Heart left ventricle (tissue), 16 donors: ENCODE measurements around the gene SORCS2. TPM values are rescaled to one million over a fixed set of nuclear protein-coding genes. Genes with fewer than 3 reads are reported as not detected.

ENCODE experiments used
- ATAC-seq, 4 donors: fragments of 200-7000 bp; cut with Tn5 transposase; one replicate each; pipeline ENCODE4 v1.9.1; 2020 to 2022; ENCODE audit warnings: moderate library complexity in 4 of 4, mild to moderate bottlenecking in 3 of 4, moderate number of reproducible peaks in 1 of 4
- DNase-seq, 5 donors: peaks; one replicate each; pipeline ENCODE4 v3.0.0-alpha.2; 2020
- H3K27ac ChIP-seq, 12 donors: fragments of 200-600 bp; sonication (generic) in 4 of 12; one replicate each; pipeline versions ENCODE4 v1.5.0 to v1.8.0; 2016 to 2022; ENCODE audit warnings: mild to moderate bottlenecking in 2 of 12
- H3K27me3 ChIP-seq, 9 donors: fragments of 200-600 bp; sonication (generic) in 2 of 9; one replicate each; pipeline versions ENCODE4 v1.5.1 to v1.8.0; 2016 to 2022; ENCODE audit warnings: mild to moderate bottlenecking in 3 of 9
- H3K36me3 ChIP-seq, 9 donors: fragments of 200-600 bp; sonication (generic) in 2 of 9; one replicate each; pipeline versions ENCODE4 v1.5.0 to v1.8.0; 2018 to 2022; ENCODE audit warnings: mild to moderate bottlenecking in 2 of 9
- H3K4me1 ChIP-seq, 12 donors: fragments of 200-600 bp; sonication (generic) in 4 of 12; one replicate each; pipeline versions ENCODE4 v1.5.0 to v1.8.0; 2016 to 2022; ENCODE audit warnings: mild to moderate bottlenecking in 3 of 12
- H3K4me3 ChIP-seq, 12 donors: fragments of 200-600 bp; sonication (generic) in 4 of 12; one replicate each; pipeline versions ENCODE4 v1.5.0 to v1.8.0; 2017 to 2022; ENCODE audit warnings: mild to moderate bottlenecking in 9 of 12, moderate library complexity in 4 of 12
- H3K9me3 ChIP-seq, 12 donors: fragments of 200-600 bp; sonication (generic) in 4 of 12; one replicate each; pipeline versions ENCODE4 v1.5.0 to v1.8.0; 2016 to 2022; ENCODE audit warnings: mild to moderate bottlenecking in 1 of 12
- POLR2A ChIP-seq, 2 donors: fragments of 450-650 bp; IDR thresholded peaks; one replicate each; pipeline ENCODE4 v1.6.1; 2017; ENCODE audit warnings: antibody characterized with exemption in 2 of 2, mild to moderate bottlenecking in 2 of 2, moderate library complexity in 2 of 2
- WGBS, 4 donors: extraction: QIAGEN DNeasy Blood & Tissue Kit in 2 of 4; methylation state at CpG; one replicate each; pipeline versions ENCODE4 v1.1.5 to v1.1.7; 2013 to 2018; 5-methylcytosine and 5-hydroxymethylcytosine counted together
- intact Hi-C, 10 donors: fragments of 100-400 bp; cut with DNase I; formaldehyde crosslinking; loops; one replicate each; pipeline versions ENCODE4 v1.11.1 to v1.14.2; 2022
- polyA plus RNA-seq, 2 donors: library from polyadenylated mRNA; stranded (reverse); fragments of 200-250 nt; gene quantifications; one replicate each; pipeline ENCODE4 v1.2.3, GENCODE V29; 2013
- total RNA-seq, 9 donors: library from RNA; depleted of rRNA in 2 of 9; stranded (reverse); fragments of >200 nt in 2 of 9; fragmentation: NEBNext Ultra II Directional in 3 of 9; extraction: Animal tissue kit (Norgen Biotek cat#: 25700) in 3 of 9; gene quantifications; one replicate each; pipeline versions ENCODE4 v1.1.0 to v1.2.4, GENCODE V29; 2016 to 2023
- TF ChIP-seq, protein P1 (sequence below), 12 donors: fragments of 200-600 bp; sonication (generic) in 4 of 12; IDR thresholded peaks; one replicate each; pipeline versions ENCODE4 v1.5.0 to v1.8.0; 2018 to 2022; ENCODE audit warnings: antibody characterized with exemption in 12 of 12, mild to moderate bottlenecking in 5 of 12
- donor health status: ischemic (EF 13 %, LVEDD 7.1; RV severe dilation, severe dysfunction).
- donor health status: healthy with polysubstance abuse.
- donor health status: DM: no; HTN: yes; CAD: no.
- donor health status: DM: no; HTN: no; CAD: no.
- donor health status: ischemic (EF 25% LVEDD 6.9; RV normal size, moderate dysfunction).
- donor health status: ischemic (EF 25% LVEDD 5.7; RV mildly dilated, moderate dysfunction).
- donor health status: healthy.
- donor health status: DM: yes; HTN: yes; CAD: no.
- donor health status: ischemic (EF 35%, LVEDD 5.7; RV mildly dilated, moderate dysfunction).
- donor health status: nonischemic (EF 11% LVEDD 7.7; RV severe dilation, severe dysfunction).
- donor health status: DM: yes; HTN: yes; CAD: no.
- donor health status: PGD.
- donor health status: ischemic (EF 29% LVEDD 5.4; RV normal size, mild dysfunction).
- donor health status: nonischemic (EF 23%, LVEDD 6.1; RV moderate dilation, normal function).

SORCS2 gene
- total and polyA plus RNA-seq, 11 donors, result 0.28 to 5.5 (median 2.4) TPM

- no peak for TF ChIP-seq POLR2A (IDR thresholded peaks at IDR 0.05)
- TF ChIP-seq, protein P1, sequence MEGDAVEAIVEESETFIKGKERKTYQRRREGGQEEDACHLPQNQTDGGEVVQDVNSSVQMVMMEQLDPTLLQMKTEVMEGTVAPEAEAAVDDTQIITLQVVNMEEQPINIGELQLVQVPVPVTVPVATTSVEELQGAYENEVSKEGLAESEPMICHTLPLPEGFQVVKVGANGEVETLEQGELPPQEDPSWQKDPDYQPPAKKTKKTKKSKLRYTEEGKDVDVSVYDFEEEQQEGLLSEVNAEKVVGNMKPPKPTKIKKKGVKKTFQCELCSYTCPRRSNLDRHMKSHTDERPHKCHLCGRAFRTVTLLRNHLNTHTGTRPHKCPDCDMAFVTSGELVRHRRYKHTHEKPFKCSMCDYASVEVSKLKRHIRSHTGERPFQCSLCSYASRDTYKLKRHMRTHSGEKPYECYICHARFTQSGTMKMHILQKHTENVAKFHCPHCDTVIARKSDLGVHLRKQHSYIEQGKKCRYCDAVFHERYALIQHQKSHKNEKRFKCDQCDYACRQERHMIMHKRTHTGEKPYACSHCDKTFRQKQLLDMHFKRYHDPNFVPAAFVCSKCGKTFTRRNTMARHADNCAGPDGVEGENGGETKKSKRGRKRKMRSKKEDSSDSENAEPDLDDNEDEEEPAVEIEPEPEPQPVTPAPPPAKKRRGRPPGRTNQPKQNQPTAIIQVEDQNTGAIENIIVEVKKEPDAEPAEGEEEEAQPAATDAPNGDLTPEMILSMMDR (IDR thresholded peaks at IDR 0.05), result no peak
- ATAC-seq (no peak), DNase-seq (no peak)
- WGBS, 4 donors, result 88 to 92% (median 90%) methylated on average over 4 of the region's 4 CpGs
- Histone ChIP-seq H3K4me1 (peaks cover 0 to 8% (median 0%) of the 10 kb centered on the region in 12 donors), H3K4me3 (no peak overlapping the region), H3K9me3 (no peaks in the 10 kb centered on the region), H3K36me3 (no peaks in the 10 kb centered on the region), H3K27ac (no peak overlapping the region), H3K27me3 (no peaks in the 10 kb centered on the region)
- intact Hi-C loops, result no loop called here
Measured at GRCh38 chr4:7565483-7565882, 373.1 kb downstream of the SORCS2 start.

DNA sequence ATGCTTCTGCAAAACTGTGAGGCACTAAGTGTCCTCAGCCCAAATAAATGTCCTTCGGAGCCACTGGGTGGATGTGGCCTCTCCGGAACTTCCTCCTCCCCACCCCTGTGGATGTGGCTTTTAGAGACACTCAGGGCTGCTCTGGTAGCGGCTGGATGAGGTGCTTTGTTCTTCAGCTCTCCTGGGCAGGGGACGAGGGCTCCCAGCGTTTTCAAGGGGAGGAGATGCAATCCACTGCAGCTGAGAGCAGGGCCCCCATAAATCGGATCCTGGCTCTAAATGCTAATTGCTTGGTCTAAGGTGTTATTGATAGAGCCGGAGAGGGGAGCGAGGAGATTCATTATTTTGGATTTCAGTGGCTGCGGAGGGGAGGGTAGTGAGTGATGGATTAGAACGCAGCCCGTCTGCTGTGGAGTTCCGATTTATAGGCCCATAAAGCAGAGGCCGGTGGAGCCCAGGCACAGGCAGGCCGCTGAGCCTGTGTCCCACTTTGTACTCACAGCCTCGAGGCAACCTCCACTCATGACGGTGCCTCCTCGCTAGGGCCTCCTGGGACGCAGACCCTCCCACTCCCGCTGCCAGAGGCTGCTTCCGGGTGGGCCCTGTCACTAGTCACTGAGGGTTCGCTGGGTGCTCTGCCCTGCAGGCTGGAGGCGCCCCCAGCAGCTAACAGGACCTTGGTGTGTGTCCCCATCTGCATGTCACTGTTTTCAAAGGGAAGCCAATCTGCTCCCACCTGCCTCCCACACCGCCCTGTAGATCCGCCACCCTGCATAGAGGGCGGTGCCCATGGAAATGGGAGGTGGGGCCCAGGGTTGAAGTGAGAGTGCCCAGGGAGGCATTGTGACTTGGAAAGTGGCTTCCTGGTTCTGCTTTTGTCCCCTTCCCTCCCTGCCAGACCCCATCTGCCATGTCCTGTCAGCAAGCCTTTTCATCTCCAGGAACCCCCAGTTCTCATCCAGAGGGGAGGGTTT, 377.8 kb downstream of the SORCS2 start:
- Histone ChIP-seq H3K36me3 (no peaks in the 10 kb centered on the region), H3K4me1 (no peaks in the 10 kb centered on the region), H3K9me3 (peaks cover 0 to 5% (median 0%) of the 10 kb centered on the region in 12 donors), H3K27me3 (no peaks in the 10 kb centered on the region), H3K4me3 (no peak overlapping the region), H3K27ac (no peak overlapping the region)
- DNase-seq (no peak), ATAC-seq (no peak)
- TF ChIP-seq POLR2A (IDR thresholded peaks at IDR 0.05), result no peak
- TF ChIP-seq, protein P1 (IDR thresholded peaks at IDR 0.05), result no peak
- intact Hi-C loops, result no loop called here
- WGBS, 4 donors, result 72 to 81% (median 79%) methylated on average over 23 to 25 of the region's 25 CpGs

GRCh38 chr4:7571001-7571400, 378.7 kb downstream of the SORCS2 start:
- no peak overlapping the region for H3K27ac ChIP-seq
- H3K27me3 ChIP-seq, result no peaks in the 10 kb centered on the region
- TF ChIP-seq POLR2A (IDR thresholded peaks at IDR 0.05), result no peak
- TF ChIP-seq, protein P1 (IDR thresholded peaks at IDR 0.05), result no peak
- H3K36me3 ChIP-seq, result no peaks in the 10 kb centered on the region
- no peaks in the 10 kb centered on the region for H3K4me1 ChIP-seq
- H3K4me3 ChIP-seq, result no peak overlapping the region
- WGBS, 4 donors, result 79 to 83% (median 81%) methylated on average over 6 of the region's 6 CpGs
- ATAC-seq (no peak), DNase-seq (no peak)
- intact Hi-C loops, result no loop called here
- peaks cover 0 to 14% (median 2%) of the 10 kb centered on the region in 12 donors for H3K9me3 ChIP-seq

DNA sequence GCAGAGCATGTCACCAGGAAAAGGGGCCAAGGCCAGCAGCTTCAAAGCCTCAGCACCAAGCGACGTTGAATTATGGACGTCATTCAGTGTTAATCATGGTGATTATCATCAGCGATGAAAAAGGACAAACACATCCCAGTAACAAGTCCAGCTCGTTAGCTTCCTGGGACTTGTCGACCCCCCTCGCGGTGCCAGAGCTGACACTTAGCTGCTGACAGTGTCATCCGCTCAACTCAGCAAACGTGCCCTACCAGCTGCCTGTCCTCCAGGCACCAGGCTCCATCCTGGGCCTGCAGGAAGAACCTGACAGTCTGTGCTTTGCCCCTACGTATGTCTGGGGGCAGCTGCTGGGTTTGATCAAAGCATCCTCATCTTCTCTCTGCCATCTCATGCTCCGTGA, 379.4 kb downstream of the SORCS2 start:
- no peaks in the 10 kb centered on the region for H3K4me1 ChIP-seq
- TF ChIP-seq POLR2A (IDR thresholded peaks at IDR 0.05), result no peak
- TF ChIP-seq, protein P1 (IDR thresholded peaks at IDR 0.05), result no peak
- intact Hi-C loops, result no loop called here
- no peaks in the 10 kb centered on the region for H3K36me3 ChIP-seq
- DNase-seq, result no peak
- H3K4me3 ChIP-seq, result no peak overlapping the region
- H3K27me3 ChIP-seq, result no peaks in the 10 kb centered on the region
- no peak for ATAC-seq
- 38 to 57% (median 56%) methylated on average over 12 of the region's 12 CpGs for WGBS, 4 donors
- H3K27ac ChIP-seq, result no peak overlapping the region
- H3K9me3 ChIP-seq, result peaks cover 0 to 21% (median 9%) of the 10 kb centered on the region in 12 donors
